ENCODE measurements around the gene SCUBE3.

SCUBE3 gene

DNA sequence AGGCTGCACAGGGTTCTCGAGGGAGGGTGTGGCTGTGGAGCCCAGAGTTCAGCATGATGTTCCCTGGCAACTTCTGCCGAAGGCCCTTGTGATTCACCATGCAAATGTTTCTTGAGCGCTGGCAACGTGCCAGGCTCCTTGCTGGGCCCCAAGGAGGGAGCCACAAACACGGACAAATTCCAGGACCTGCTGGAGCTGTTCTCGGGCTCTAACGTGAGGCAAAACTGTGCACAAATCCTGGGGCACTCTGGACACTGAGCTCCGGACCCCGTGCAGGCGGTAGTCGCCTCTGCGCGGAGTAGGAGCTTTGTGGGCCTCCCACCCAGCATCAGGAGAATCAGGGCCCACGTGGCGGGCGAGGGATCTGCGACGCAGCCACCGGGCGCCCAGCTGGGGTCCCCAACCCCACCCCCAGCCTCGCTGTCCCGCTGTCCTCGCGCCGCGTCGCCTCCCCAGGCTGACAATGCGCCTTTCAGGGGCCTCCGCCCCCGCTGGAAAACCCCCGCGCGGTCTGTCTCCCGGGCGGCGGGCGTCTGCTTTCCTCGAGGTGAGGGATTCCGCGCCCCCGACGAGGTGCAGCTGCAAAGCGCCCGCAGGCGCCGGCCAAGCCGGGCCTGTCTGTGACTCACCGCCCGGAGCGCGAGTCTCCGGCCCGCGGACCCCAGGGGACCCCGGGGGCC lies 31.7 kb upstream of the SCUBE3 start:
- DNase-seq, result no peak

DNA sequence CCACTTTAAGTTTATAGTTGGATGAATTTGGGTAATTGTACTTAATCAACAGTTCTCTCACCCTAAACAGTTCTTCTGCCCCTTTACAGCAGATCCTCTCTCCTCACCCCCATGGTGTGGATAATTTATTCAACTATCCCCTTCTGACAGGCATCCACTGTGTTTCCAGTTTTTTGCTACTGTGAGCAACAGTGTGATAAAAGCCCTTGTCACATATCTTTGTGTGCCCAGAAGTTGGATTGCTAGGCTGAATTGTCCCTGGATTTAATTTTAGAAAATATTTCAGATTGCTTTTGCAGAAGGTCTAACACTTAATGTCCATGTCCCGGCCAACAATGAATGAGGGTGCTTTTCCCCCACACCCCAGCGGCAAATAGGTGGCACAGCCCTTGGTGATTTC lies 30.5 kb upstream of the SCUBE3 start:
- no peak for DNase-seq

DNA sequence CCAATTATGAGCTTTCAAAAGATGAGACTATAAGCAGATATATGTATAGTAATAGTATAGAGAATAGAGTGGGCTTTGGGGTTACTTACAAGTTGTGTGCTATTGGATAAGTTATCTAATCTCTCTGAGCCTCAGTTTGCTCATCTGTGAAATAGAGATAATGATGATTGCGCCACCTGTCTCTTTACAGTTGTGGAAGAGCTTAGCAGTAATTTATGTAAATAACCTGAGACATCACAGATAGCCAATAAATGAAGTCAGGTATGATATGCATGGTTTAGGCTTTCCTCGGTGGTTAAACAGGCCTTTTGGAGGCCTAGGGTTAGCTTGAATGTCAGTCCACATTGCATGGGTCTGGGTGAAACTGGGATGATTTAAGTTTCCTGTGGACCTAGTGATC lies 29.8 kb upstream of the SCUBE3 start:
- DNase-seq, result no peak

DNA sequence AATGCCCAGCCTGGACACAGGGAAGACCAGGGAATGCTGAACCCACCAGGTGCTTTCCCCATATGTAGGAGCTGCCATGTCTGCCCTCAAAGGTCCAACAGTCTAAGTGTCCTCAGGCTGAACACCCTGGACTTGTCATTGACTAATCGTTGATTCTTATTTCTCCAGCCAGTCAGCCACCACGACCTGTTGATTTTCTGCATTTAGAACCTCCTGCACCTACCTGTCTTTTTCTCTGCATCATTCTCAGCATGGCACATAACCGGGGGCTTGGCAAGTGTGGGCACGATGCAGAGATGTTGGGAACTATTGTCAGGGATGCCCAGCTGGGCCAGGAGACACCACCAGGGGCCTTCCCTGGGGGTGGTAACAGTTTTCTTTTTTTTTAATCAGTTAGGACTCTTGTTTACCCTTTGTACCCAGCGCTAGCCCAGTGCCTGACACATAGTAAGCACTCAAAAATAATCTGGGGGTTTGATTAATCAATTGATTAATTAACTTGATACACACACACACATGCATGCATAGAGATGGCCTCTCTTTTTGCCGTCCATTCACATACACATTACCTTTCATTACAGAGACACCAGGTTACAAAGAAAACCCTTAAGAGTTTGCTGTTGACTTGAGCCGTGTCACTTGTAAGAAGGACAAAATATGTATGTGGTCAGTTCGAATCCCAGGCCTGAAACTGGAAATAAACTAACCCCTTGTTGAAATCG lies 29.0 kb upstream of the SCUBE3 start:
- no peak for DNase-seq

DNA sequence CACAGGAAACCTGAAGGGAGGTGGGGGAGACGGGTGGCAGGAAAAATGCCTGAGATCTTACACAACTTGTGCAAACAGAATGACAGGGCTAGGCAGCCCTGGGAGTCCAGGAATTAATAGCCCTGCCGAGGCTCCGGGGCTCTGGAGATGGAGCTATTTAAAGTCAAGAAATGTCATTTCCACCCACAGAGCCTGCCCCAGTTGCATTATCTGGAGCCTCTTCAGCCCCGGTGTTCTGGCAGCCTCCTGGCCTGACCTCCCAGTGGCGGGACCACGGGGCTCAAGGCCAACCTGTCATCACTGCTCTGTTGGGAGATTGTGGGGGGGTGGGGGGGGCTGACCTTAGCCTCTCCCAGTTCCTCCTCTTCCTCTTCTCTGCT lies 28.5 kb upstream of the SCUBE3 start:
- no peak for DNase-seq

DNA sequence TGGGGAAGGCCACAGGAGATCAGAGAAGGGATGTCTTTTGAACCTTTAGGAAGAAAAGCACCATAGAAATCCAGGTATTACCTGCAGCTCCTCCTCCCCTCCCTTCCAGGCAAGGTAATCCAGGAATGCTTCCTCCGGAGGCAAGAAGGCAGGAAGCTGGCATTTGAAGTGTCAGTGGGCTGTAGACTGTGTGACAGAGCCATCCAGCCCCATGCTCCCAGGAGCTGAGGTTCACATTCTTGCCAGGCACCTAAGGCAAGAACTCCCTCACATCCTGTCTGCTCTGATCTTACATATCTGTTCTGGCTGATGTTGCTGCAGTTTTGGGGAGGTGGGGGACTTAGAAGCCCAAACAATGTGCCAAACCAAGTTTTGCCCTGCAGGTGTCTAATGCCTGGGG lies 27.8 kb upstream of the SCUBE3 start:
- no peak for DNase-seq

DNA sequence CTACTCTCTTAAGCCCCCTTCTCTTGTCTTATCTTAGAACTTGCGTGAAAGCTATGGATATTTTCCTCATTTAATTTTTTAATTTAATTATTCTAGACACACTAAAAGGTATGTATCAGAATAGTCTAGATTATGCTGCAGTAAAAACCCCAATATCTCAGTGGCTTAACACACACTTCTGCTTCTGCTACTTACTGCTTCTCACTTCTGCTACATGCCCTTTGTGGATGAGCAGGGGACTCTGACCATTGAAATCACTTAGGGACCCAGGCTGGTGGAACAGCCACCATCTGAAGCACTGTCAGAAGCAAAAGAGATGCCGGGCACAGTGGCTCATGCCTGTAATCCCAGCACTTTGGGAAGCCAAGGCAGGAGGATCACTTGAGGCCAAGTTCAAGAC lies 27.2 kb upstream of the SCUBE3 start:
- DNase-seq, result no peak

DNA sequence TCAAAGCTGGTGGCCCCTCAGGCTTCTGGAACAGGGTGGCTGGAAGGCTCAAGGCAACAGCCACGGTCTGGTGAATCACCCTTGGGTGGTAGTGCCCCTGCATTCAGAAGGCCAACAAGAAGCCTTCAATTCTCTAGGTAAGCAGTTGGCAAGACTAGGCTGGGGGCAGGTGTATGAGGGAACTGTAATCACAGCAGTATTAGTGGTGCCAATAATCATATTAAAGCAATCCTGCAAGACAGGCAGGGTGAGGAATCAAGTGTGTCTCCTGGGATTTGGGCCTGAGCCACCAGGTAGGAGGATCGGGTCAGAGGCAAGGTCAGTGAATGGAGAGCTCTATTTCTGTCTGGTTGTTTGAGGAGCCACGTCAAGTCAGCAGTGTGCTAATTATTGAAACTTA lies 24.9 kb upstream of the SCUBE3 start:
- no peak for DNase-seq

DNA sequence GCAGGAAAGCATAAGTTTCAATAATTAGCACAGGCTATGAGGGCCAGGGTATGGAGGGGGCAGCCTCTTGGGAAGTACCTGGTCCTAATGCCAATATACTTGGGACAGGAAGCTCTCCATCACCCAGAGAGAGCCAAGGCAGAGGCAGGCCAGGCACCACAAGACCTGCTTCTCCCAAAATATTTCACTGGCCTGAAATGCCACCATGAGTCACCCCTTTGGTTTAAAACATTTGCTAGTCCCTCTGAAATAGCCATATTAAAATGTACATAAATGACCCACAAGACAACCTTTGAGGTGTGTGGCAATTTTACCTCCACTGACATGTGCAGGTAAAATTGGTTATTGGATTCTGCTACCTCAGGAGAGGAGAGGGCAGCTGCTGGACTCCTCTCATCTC lies 23.4 kb upstream of the SCUBE3 start:
- no peak for DNase-seq

DNA sequence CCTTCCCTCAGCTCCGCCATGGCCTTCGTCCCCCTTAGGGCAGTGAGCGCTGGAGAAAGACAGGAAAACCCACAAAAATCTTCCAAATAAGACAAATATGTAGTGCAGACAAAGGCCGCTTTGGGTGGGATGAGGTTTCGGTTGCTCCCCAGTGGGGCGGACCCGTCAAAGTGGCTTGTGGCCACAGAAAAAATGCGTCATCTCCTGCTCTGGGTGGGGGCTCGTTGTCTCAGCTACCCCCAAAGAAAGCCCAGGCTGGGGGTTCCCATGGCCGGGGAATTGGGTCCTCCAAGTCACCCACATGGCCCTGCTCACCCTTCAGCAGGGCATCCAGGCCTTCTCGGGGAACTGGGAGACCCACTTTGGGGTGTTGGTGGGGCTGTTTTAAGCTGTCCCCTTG lies 21.9 kb upstream of the SCUBE3 start:
- no peak for DNase-seq

DNA sequence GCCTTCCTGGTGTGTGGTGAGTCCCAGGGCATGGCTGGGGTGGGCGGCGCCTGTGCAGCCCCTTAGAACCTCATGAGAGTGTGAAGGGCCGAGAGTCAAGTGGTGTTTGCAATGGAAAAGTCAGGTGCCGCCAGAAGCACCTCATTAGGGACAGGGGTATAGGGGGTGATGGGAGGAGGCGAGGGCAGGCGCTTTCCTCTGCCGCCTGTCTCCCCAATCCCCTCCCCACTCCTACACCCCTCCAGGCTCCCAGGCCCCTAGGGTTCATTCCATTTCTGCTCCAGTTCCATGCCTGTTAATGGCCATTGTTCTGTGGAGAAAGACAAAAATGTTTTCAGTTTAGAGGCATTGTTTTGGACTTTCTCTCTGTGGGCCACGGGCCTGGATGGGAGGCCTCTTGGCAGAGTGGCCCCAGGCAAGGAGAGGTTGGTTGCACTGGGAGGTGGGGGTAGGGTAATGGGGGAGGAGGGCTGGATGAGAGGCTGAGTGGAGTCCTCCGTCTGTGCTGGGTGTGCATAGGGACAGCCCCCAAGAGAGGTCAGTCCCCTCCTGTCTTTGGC lies 21.4 kb upstream of the SCUBE3 start:
- no peak for DNase-seq

DNA sequence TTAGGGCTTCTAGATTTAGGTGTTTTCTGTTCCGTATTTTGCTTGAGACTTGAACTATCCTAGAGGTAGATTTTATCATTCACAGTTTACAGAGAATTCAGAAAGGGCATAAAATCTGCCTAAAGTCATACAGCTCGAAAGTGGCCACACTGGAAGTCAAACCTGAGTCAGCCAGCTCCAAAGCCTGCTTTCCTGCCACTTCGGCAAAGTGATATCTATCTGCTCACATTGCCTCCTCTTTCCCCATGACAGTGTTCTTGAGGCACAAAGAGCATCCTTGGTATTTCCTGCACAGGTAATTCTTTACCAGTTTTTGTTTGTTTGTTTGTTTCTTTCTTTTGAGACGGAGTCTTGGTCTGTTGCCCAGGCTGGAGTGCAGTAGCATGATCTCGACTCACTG lies 19.4 kb upstream of the SCUBE3 start:
- DNase-seq, result no peak

DNA sequence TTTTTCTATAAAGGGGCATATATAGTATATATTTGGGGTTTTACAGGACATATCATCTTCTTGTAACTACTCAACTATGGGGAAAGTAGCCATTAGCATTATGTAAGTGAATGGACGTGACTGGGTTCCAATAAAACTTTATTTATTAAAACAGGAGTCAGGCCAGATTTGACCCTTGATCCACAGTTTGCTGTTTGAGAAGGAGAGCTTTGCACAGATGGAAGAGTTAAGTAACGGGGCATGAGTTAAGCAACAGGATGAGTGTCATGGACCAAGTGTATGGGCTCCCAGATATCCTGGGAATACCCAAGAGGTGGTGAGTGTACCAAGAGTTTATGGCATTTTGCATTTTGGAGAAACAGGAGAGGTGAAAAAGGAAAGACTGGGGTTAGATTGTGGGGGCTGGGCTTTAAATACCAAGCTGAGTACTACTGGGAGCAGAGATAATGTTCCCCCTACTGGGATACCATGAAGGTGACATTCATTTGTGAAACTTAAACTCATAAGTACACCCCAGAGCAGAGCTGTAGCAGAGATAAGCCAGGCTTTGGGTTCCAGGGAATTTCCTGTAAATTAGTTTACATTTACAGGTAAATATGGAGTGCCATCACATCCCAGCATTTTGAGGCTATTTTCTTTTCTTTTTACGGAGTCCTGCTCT lies 18.5 kb upstream of the SCUBE3 start:
- no peak for DNase-seq

DNA sequence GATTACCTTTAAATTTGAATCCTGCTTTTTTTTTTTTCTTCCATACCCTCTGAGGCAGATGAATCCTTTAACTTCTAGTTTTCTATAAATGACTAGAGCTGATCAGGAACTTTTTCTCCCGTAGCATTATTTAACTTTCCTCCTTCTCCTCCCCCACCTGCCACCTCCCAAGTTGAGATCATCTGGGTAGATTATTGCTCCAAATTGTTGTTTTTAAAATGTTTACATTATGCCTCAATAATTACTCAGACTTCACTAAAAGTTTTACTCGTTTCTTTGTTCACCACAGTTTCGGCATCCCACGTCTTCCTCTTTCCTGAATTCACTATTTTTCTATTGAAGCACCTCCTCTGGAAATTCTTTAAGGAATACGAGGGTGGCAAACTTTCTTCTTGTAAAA lies 16.6 kb upstream of the SCUBE3 start:
- no peak for DNase-seq

DNA sequence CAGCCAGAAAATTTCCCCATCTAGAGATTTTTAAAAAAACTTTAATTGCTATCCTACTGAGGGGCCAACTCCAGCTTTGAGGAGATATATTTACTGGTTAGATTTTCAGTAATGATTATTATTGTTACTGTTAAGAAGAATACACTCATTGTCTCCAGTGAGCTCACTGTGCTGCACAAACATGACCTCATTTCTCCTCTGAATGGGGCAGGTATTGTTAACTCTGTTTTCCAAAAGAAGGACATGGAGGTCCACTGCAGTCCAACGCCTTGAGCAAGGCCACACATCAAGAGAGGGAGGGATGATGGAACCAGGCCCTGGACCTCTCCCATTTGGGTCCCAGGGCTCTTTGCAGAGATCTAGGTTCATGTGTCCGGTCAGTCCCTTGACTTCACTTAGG lies 13.9 kb upstream of the SCUBE3 start:
- DNase-seq, result no peak

DNA sequence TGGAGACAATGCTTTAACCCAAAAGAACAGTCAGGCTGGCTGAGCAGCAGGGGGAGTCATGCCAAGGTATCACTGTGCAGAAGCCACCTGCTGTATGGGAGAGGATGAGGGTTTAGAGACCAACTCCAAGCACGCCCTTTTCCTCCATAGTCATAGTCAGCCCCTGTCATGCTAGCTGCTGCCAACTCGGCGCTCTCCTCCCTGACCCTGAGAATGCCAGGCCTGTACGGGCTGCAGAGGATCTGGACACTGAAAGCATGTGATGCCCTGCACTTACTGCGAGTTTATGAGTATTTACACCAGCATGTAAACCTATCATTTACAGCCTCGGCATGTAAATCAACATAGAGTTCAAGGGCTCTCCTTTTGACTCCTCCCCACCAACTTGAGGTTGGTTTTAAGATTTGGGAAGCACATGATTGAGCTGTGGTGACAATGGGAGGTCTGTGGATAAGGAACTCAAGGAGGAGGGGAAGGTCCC lies 11.7 kb upstream of the SCUBE3 start:
- DNase-seq, result no peak

DNA sequence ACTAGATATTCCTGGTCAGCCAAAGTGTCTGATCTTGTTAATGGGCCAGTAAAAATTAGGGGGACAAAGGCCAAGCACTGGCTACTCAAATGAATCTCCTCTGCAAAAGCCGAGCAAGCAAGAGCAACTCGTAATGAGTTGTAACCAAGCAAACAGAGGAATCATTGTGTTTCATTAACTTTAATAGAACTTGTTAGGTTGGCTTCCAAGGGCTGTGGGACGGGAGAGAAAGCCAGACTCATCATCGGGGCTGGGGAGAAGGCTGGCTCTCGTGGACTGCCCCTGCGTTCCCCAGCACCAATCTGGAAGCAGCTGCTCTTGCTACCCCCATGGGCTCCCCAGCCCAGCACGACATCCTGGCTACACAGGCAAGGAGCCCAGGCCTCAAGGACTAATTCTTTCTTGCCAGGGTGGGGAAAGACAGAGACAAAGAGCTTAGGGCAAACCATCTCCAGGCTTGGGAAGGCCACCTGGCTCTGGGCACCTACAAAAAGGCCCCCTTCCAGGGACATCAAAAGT lies 10.5 kb upstream of the SCUBE3 start:
- DNase-seq, result no peak

DNA sequence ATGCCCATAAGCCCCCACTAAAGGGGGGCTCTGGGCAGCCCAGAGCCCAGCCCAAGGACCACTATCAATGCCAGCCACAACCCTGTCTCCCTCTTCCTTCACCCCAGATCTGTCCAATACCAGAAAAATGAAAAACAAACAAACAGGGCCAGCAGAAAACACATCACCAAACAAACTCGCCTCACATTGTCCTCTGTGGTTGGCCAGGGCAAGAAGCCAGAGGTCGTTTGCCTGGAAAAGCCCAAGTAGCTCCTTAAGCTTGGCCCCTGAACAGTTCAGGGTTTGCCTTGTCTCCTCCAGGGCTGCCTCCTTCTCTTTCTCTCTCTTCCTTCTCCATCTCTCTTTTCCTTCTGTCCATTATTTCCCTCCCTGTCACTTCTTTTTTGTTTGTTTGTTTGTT lies 10.1 kb upstream of the SCUBE3 start:
- no peak for DNase-seq

DNA sequence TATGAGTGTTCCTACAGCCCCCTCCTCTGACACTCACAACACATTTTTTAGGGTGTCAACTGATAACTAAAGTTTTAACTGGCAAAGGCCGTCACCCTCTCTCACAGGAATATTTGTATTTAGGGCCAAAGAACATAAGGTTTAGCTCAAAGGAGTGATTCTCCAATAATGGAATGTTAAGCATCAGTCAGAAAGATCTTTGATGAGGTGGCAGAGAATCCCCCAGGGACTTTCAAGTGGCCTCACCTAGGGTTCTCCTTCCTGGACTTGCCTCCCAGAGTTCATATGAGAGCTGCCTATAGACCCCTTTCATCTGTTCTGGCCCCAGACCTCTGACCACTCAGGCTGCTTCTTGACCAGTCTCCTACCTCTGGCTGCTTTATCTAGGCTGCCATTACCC lies 7.4 kb upstream of the SCUBE3 start:
- no peak for DNase-seq

DNA sequence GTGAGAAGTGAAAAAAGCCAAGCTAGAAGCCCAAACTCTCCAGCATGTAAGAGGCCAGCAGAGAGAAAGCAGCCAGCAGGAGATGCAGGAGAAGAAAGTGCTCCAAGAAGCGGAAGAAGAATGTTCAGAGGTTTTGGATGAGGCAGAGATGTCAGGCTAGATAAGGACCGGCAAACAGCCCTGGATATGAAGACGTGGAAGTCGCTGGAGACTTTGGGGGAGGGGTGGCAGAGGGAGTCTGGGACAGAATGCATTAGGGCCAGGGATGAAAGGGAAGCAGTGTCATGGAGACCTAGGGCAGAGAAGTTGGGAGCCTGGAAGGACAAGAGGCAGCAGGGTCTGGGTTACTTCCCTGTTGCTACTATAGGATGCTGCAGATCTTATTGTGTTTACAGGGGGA lies 5.3 kb upstream of the SCUBE3 start:
- no peak for DNase-seq

DNA sequence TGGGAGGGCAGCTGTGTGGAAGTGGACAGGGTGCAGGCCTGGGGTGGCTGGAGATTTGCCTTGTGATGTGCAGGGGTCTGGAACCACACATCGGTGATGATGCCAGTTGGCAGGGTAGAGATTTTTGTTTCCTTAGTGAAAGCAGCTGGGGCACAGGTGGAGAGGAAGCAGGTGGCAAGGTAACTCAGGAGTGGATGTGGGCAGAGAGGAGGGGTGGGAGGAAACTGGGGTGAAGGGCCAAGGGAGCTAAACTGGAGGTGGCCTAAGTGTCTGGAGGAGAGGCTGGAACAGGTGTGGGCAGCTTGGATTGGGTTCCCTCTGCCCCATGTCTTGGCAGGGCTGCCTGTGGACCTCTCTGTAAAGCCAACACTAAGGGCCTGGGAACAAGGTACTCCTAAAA lies 4.7 kb upstream of the SCUBE3 start:
- DNase-seq, result no peak

DNA sequence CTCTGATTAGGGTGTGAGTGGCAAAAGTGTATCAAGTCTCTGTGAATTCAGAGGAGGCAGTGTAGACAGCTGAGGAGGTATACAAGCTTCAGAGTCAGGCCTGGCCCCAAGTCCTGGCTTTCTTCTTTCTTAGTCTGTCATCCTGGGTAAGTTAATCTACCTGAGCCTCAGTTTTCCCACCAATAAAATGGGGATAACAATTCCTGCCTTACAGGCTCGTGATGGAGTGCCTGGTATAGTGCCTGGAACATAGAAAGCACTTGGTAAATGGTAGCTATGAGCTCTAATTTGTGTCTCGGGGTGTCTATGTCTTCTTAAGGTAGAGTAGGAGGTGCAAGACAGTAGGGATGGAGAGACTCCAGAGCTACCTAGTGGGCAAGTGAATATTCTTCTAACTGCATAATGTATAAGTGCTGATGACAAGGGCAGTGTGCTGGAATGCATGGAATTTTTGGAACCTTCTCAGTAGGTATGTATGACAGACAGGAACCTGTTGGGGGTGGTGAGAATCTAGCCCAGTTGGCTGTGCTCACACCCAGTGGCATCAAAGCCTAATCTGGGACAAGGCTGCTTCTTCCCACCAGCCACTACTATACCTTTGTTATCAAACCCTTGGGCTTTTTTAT lies 4.0 kb upstream of the SCUBE3 start:
- no peak for DNase-seq

DNA sequence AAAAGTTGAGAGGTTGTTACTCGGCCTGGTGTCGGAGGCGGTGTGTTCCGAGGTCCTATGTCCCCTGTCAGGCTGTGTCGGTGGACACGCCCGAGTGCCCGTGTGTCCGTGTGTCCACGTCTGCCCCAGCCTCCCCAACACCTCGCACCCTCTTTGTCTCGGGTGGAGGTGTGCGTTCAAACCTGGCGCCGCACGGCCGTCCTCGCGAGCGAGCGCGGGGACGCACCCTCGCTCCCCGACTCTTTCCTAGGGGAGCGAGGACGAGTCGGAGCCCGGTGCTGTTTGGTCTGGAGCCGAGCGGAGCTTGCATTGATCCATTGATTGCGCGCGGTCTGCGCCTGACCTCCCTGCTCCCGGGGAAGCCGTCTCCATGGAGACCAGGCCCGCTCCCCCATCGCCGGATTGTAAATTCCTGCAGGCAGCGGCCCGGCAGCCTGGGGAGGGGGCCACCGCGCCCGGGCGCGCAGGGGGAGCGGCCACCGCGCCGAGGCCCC lies 411 bp upstream of the SCUBE3 start:
- no peak for DNase-seq
